HG02943 (cell line): ENCODE results near the gene RRN3.
"Not testable (repeated sequence)": the region's sequence is repeated elsewhere in the genome, so short reads cannot be mapped to it uniquely, and the experiment has no call there.

Experiments
- ATAC-seq: cut with Tn5 transposase; IDR thresholded peaks from one replicate; pipeline ENCODE4 v1.9.1; 2021; ENCODE audit warnings: mild to moderate bottlenecking, low read depth, moderate library complexity; ENCODE audit not compliant: unreplicated experiment

The RRN3 gene

GRCh38 chr16:15099366-15099909, 5.4 kb upstream of the RRN3 start:
- not testable (repeated sequence) for ATAC-seq

- not testable (repeated sequence) for ATAC-seq
Observed at GRCh38 chr16:15096583-15096972, 2.5 kb upstream of the RRN3 start.

- not testable (repeated sequence) for ATAC-seq
Observed at GRCh38 chr16:15093571-15093954, 509 bp downstream of the RRN3 start.

GRCh38 chr16:15090663-15091269, 3.3 kb downstream of the RRN3 start:
- not testable (repeated sequence) for ATAC-seq

GRCh38 chr16:15082788-15083187, 11.3 kb downstream of the RRN3 start:
- not testable (repeated sequence) for ATAC-seq

- not testable (repeated sequence) for ATAC-seq
Observed at GRCh38 chr16:15080883-15081282, 13.2 kb downstream of the RRN3 start.

- ATAC-seq = not testable (repeated sequence)
Observed at GRCh38 chr16:15076161-15076560, 17.9 kb downstream of the RRN3 start.

- ATAC-seq = no peak
Observed at GRCh38 chr16:15073101-15073500, 21.0 kb downstream of the RRN3 start.

GRCh38 chr16:15071916-15072769, 21.9 kb downstream of the RRN3 start:
- not testable (repeated sequence) for ATAC-seq

GRCh38 chr16:15071013-15071412, 23.1 kb downstream of the RRN3 start:
- not testable (repeated sequence) for ATAC-seq

- not testable (repeated sequence) for ATAC-seq
Observed at GRCh38 chr16:15066690-15067089, 27.4 kb downstream of the RRN3 start.

- ATAC-seq = not testable (repeated sequence)
Observed at GRCh38 chr16:15065961-15066360, 28.1 kb downstream of the RRN3 start.

- ATAC-seq = not testable (repeated sequence)
Observed at GRCh38 chr16:15062085-15062810, 31.8 kb downstream of the RRN3 start.

- no peak for ATAC-seq
Observed at GRCh38 chr16:15059324-15059723, 34.7 kb downstream of the RRN3 start.

GRCh38 chr16:15057681-15058417, 36.2 kb downstream of the RRN3 start:
- no peak for ATAC-seq

GRCh38 chr16:15055141-15056053, 38.7 kb downstream of the RRN3 start:
- ATAC-seq = peak; percentile 49

GRCh38 chr16:15054357-15055140, 39.5 kb downstream of the RRN3 start:
- ATAC-seq = no peak

- no peak for ATAC-seq
Observed at GRCh38 chr16:15053904-15054303, 40.2 kb downstream of the RRN3 start.
